IMR-90 (cell line): Measurements from ENCODE around the gene FAF1. TPM values are rescaled to one million over a fixed set of nuclear protein-coding genes. Genes with fewer than 3 reads are reported as not detected.

Source experiments
- ATAC-seq: fragments of 200-7000 bp; cut with Tn5 transposase; 2 replicates; pipeline ENCODE4 v1.9.1; 2020; ENCODE audit warnings: low read depth, mild to moderate bottlenecking, moderate library complexity
- BruUV-seq: library from RNA; stranded (reverse); fragments of 400-500 nt; replicated peaks from 2 replicates; lab custom pipeline; 2021; lab: Mats Ljungman, UMichigan
- CTCF ChIA-PET: fragments of 300-600 bp; formaldehyde crosslinking; extraction: SDS; loops from one replicate; lab custom pipeline; 2021; ENCODE audit warnings: antibody characterized with exemption; lab: Yijun Ruan, JAX
- POLR2A ChIA-PET: fragments of 300-600 bp; sonication (Branson Sonifier 250); formaldehyde crosslinking; loops from one replicate; lab custom pipeline; 2022; ENCODE audit warnings: antibody characterized with exemption; ENCODE audit not compliant: unreplicated experiment; lab: Charles Lee
- DNase-seq: peaks from one replicate; pipeline ENCODE4 v3.0.0; 2013
- H2AFZ ChIP-seq: replicated peaks from 2 replicates; pipeline ENCODE3; 2013; ENCODE audit warnings: low read length, mild to moderate bottlenecking; ENCODE audit not compliant: poor library complexity
- H2AK5ac ChIP-seq: 2 replicates; pipeline ENCODE4 v1.6.1; 2013; ENCODE audit warnings: low read depth, low read length, inconsistent platforms
- H2AK9ac ChIP-seq: replicated peaks from 2 replicates; pipeline ENCODE3; 2013; ENCODE audit warnings: mild to moderate bottlenecking, low read depth, low read length, moderate library complexity; ENCODE audit not compliant: poor library complexity
- H2BK120ac ChIP-seq: 2 replicates; pipeline ENCODE4 v1.6.1; 2013; ENCODE audit warnings: low read depth, low read length, inconsistent platforms
- H2BK15ac ChIP-seq: 3 replicates; pipeline ENCODE4 v1.6.1; 2013; ENCODE audit warnings: low read depth, low read length, inconsistent platforms
- H2BK20ac ChIP-seq: 2 replicates; pipeline ENCODE4 v1.6.1; 2013; ENCODE audit warnings: low read depth, mild to moderate bottlenecking, inconsistent platforms, low read length, moderate library complexity
- H2BK5ac ChIP-seq: 2 replicates; pipeline ENCODE4 v1.6.1; 2013; ENCODE audit warnings: mild to moderate bottlenecking, low read depth, low read length, inconsistent platforms; ENCODE audit not compliant: poor library complexity, severe bottlenecking
- H3K14ac ChIP-seq: replicated peaks from 2 replicates; pipeline ENCODE4 v1.6.1; 2013; ENCODE audit warnings: low read depth, low read length, inconsistent platforms
- H3K18ac ChIP-seq: 2 replicates; pipeline ENCODE4 v1.6.1; 2013; ENCODE audit warnings: low read depth, low read length, control low read depth
- H3K23ac ChIP-seq: 2 replicates; pipeline ENCODE4 v1.6.1; 2013; ENCODE audit warnings: low read depth, low read length, inconsistent platforms
- H3K27ac ChIP-seq: 2 replicates; pipeline ENCODE4 v1.5.1; 2013; ENCODE audit warnings: mild to moderate bottlenecking, control low read depth, low read length; ENCODE audit not compliant: insufficient read depth
- H3K27me3 ChIP-seq: 2 replicates; pipeline ENCODE4 v1.6.1; 2013; ENCODE audit warnings: low read length; ENCODE audit not compliant: control insufficient read depth, insufficient read depth
- H3K36me3 ChIP-seq: 2 replicates; pipeline ENCODE4 v1.6.1; 2013; ENCODE audit warnings: low read length, mixed read lengths; ENCODE audit not compliant: control insufficient read depth, insufficient read depth
- H3K4ac ChIP-seq: 2 replicates; pipeline ENCODE4 v1.6.1; 2013; ENCODE audit warnings: low read depth, low read length, inconsistent platforms
- H3K4me1 ChIP-seq: 2 replicates; pipeline ENCODE4 v1.6.1; 2013; ENCODE audit warnings: low read length, mixed read lengths; ENCODE audit not compliant: control insufficient read depth, insufficient read depth
- H3K4me2 ChIP-seq: 2 replicates; pipeline ENCODE4 v1.6.1; 2013; ENCODE audit warnings: low read depth, mild to moderate bottlenecking, control low read depth, low read length, moderate library complexity
- H3K4me3 ChIP-seq: 2 replicates; pipeline ENCODE4 v1.5.1; 2013; ENCODE audit warnings: low read depth, mild to moderate bottlenecking, control low read depth, low read length, moderate library complexity; ENCODE audit not compliant: insufficient read depth
- H3K56ac ChIP-seq: 2 replicates; pipeline ENCODE4 v1.6.1; 2013; ENCODE audit warnings: low read length, inconsistent platforms; ENCODE audit not compliant: insufficient read depth; ENCODE audit errors: extremely low read depth
- H3K79me1 ChIP-seq, 2 experiments: 2 replicates each; pipeline ENCODE4 v1.6.1; 2013; ENCODE audit warnings: low read length in 2 of 2, inconsistent platforms in 1 of 2, low read depth in 1 of 2
- H3K9ac ChIP-seq: 2 replicates; pipeline ENCODE4 v1.6.1; 2013; ENCODE audit warnings: low read depth, low read length, control low read depth
- H3K9me1 ChIP-seq: 2 replicates; pipeline ENCODE4 v1.6.1; 2013; ENCODE audit warnings: low read length, inconsistent platforms; ENCODE audit not compliant: insufficient read depth
- H3K9me3 ChIP-seq: 2 replicates; pipeline ENCODE4 v1.6.1; 2013; ENCODE audit warnings: low read length; ENCODE audit not compliant: control insufficient read depth, insufficient read depth
- H4K20me1 ChIP-seq: 2 replicates; pipeline ENCODE4 v1.6.1; 2013; ENCODE audit warnings: low read length, inconsistent platforms; ENCODE audit not compliant: insufficient read depth
- H4K5ac ChIP-seq: 2 replicates; pipeline ENCODE4 v1.6.1; 2013; ENCODE audit warnings: mild to moderate bottlenecking, low read depth, low read length, control low read depth
- H4K8ac ChIP-seq, 2 experiments: 2 replicates each; pipeline ENCODE4 v1.6.1; 2013; ENCODE audit warnings: low read depth in 2 of 2, low read length in 2 of 2, control low read depth in 1 of 2, inconsistent platforms in 1 of 2
- H4K91ac ChIP-seq: 2 replicates; pipeline ENCODE4 v1.6.1; 2013; ENCODE audit warnings: low read depth, low read length, inconsistent platforms; ENCODE audit not compliant: insufficient read depth
- BHLHE40 ChIP-seq: fragments of 150-350 bp; IDR thresholded peaks from 2 replicates; pipeline ENCODE4 v1.6.1; 2016; ENCODE audit warnings: mild to moderate bottlenecking, low read depth, low read length
- CEBPB ChIP-seq: IDR thresholded peaks from 2 replicates; pipeline ENCODE4 v1.6.1; 2012; ENCODE audit warnings: low read depth, low read length, improper control_type of control experiment
- ELK1 ChIP-seq: fragments of 150-350 bp; IDR thresholded peaks from 2 replicates; pipeline ENCODE4 v1.6.1; 2016; ENCODE audit warnings: low read depth, mild to moderate bottlenecking, low read length, moderate library complexity, borderline replicate concordance
- MAFK ChIP-seq: IDR thresholded peaks from 2 replicates; pipeline ENCODE4 v1.6.1; 2012; ENCODE audit warnings: low read depth, low read length, improper control_type of control experiment
- POLR2A ChIP-seq: IDR thresholded peaks from 2 replicates; pipeline ENCODE4 v1.6.1; 2012; ENCODE audit warnings: mild to moderate bottlenecking, low read depth, low read length
- RAD21 ChIP-seq: IDR thresholded peaks from 2 replicates; pipeline ENCODE4 v1.6.1; 2012; ENCODE audit warnings: low read length, improper control_type of control experiment
- SMC3 ChIP-seq: fragments of 150-350 bp; IDR thresholded peaks from 2 replicates; pipeline ENCODE4 v1.6.1; 2016; ENCODE audit warnings: low read depth, mild to moderate bottlenecking, antibody characterized with exemption, low read length, moderate library complexity
- WGBS, 2 experiments: methylation state at CpG; one replicate each; pipeline versions ENCODE4 v1.1.5 to v1.1.7; 2013; ENCODE audit warnings: missing lambda C conversion rate in 2 of 2; ENCODE audit not compliant: insufficient read length in 1 of 2; ENCODE audit errors: extremely low coverage in 2 of 2; 5-methylcytosine and 5-hydroxymethylcytosine counted together
- dilution Hi-C: fragments of 300-500 bp; cut with HindIII; formaldehyde crosslinking; loops from one replicate; pipeline ENCODE4 v1.14.3; 2018; ENCODE audit warnings: low sequenced_read_pairs; ENCODE audit not compliant: unreplicated experiment
- in situ Hi-C: fragments of 300-500 bp; cut with MboI; formaldehyde crosslinking; loops from 3 replicates; pipeline ENCODE4 v1.14.3; 2019; ENCODE audit warnings: low sequenced_read_pairs, inconsistent platforms, mixed read lengths
- intact Hi-C: fragments of 100-400 bp; cut with micrococcal nuclease; formaldehyde crosslinking; loops from 2 replicates; pipeline ENCODE4 v1.10.0; 2022
- polyA plus RNA-seq, 3 experiments: library from polyadenylated mRNA; depleted of rRNA; stranded (reverse); fragments of >200 nt; gene quantifications; 2 replicates each; pipeline ENCODE4 v1.2.3, GENCODE V29; 2012; ENCODE audit warnings: low replicate concordance in 1 of 3
- total RNA-seq: library from RNA; depleted of rRNA; stranded (reverse); fragments of >200 nt; gene quantifications from 2 replicates; pipeline ENCODE4 v1.2.3, GENCODE V29; 2012
- TF ChIP-seq, protein P1 (sequence below): fragments of 150-350 bp; IDR thresholded peaks from 2 replicates; pipeline ENCODE4 v1.6.1; 2017; ENCODE audit warnings: mild to moderate bottlenecking, antibody characterized with exemption, low read length, low read depth

FAF1 gene
- total and polyA plus RNA-seq, 2 of the 4 experiments (the other 2 are of a cell fraction), result 18.8 to 72.9 TPM

GRCh38 chr1:50615036-50615750 is 344.9 kb downstream of the FAF1 start:
- CTCF ChIA-PET, result no interaction called here
- H3K14ac ChIP-seq, result no peak overlapping the region
- H2AK5ac ChIP-seq, result no peak overlapping the region
- H2AK9ac ChIP-seq, result no peak overlapping the region
- H2AFZ ChIP-seq, result no peak overlapping the region
- no peak overlapping the region for H3K9ac ChIP-seq
- no TSS peak for BruUV-seq
- H3K79me1 ChIP-seq, result no peaks in the 10 kb centered on the region
- intact Hi-C loops (no loop called here), in situ Hi-C loops (no loop called here), dilution Hi-C loops (no loop called here)
- no peak overlapping the region for H3K4me2 ChIP-seq
- H3K56ac ChIP-seq, result no peak overlapping the region
- H2BK120ac ChIP-seq, result no peak overlapping the region
- POLR2A ChIA-PET, result no interaction called here
- no peak for TF ChIP-seq ELK1
- no peak for TF ChIP-seq SMC3
- TF ChIP-seq POLR2A, result no peak
- TF ChIP-seq BHLHE40, result no peak
- TF ChIP-seq MAFK, result no peak
- no peak for TF ChIP-seq CEBPB
- TF ChIP-seq, protein P1, sequence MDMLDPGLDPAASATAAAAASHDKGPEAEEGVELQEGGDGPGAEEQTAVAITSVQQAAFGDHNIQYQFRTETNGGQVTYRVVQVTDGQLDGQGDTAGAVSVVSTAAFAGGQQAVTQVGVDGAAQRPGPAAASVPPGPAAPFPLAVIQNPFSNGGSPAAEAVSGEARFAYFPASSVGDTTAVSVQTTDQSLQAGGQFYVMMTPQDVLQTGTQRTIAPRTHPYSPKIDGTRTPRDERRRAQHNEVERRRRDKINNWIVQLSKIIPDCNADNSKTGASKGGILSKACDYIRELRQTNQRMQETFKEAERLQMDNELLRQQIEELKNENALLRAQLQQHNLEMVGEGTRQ, result no peak
- no peak for TF ChIP-seq RAD21
- no peaks in the 10 kb centered on the region for H3K9me3 ChIP-seq
- no peak overlapping the region for H4K5ac ChIP-seq
- WGBS, 2 experiments, result no CpG with 5 or more reads among the region's 2 CpGs
- no peak overlapping the region for H4K8ac ChIP-seq
- H3K27ac ChIP-seq, result no peak overlapping the region
- no peaks in the 10 kb centered on the region for H3K27me3 ChIP-seq
- no peaks in the 10 kb centered on the region for H3K4me1 ChIP-seq
- no peak overlapping the region for H2BK15ac ChIP-seq
- DNase-seq (no peak), ATAC-seq (no peak)
- H4K91ac ChIP-seq, result no peak overlapping the region
- H3K9me1 ChIP-seq, result no peaks in the 10 kb centered on the region
- H3K23ac ChIP-seq, result no peak overlapping the region
- H2BK5ac ChIP-seq, result no peak overlapping the region
- no peak overlapping the region for H2BK20ac ChIP-seq
- H3K36me3 ChIP-seq, result no peaks in the 10 kb centered on the region
- H3K4ac ChIP-seq, result no peak overlapping the region
- no peak overlapping the region for H3K4me3 ChIP-seq
- no peaks in the 10 kb centered on the region for H4K20me1 ChIP-seq
- no peak overlapping the region for H3K18ac ChIP-seq
